ENCODE measurements around the gene PLXDC2. TPM values are rescaled to one million over a fixed set of nuclear protein-coding genes. Genes with fewer than 3 reads are reported as not detected.

PLXDC2 gene
- total RNA-seq, 6 experiments from 2014 or later: 4.1 to 6.5 (median 5.3) TPM

DNA sequence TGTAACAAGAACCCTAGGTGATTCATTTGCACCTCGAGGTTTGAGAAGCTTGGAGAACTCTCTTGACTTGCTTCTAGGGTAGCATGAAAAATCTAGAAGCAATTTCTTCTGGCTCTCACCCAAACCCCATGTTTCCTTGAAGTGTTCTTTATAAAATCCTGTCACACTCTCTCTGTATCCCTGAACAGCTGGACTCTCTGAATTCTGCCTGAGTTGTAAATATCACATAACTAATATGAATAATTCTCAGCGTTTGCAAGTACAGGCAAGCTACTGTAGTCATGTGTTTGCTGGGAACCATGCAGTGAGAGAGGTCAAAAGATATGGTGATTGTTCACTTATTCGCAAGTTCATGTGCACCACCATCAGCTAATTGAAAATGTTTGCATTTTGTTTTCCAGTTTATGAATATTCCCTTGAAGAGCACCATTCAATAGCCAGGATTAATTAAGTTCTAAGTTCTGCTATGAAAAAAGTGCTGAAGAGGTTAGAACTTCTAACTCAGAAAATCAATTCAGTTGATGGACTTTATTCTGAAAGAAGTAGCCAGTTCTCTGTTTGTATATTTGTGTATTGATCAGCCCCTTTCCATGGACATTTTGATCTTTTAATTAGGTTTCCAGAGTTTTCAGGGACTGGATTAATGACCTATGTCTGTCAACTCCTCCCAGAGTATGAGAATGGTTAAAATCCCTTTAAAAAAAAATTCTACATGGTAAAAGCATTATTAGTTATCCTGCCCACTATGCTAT is 243.0 kb downstream of the PLXDC2 start:
- Histone ChIP-seq H3K36me3 (no peaks in the 10 kb centered on the region), H3K4me1 (peaks cover 0 to 22% (median 10%) of the 10 kb centered on the region in 4 donors), H3K27ac (peak overlapping the region; percentile 33 to 75 (median 64)), H3K4me3 (no peak overlapping the region), H3K27me3 (no peaks in the 10 kb centered on the region), H3K9me3 (no peaks in the 10 kb centered on the region)
- intact Hi-C loops (cut with DNase I): no loop called here
- ATAC-seq (peak; percentile 72 to 88 (median 76)), DNase-seq (no peak)
- TF ChIP-seq, protein P1, sequence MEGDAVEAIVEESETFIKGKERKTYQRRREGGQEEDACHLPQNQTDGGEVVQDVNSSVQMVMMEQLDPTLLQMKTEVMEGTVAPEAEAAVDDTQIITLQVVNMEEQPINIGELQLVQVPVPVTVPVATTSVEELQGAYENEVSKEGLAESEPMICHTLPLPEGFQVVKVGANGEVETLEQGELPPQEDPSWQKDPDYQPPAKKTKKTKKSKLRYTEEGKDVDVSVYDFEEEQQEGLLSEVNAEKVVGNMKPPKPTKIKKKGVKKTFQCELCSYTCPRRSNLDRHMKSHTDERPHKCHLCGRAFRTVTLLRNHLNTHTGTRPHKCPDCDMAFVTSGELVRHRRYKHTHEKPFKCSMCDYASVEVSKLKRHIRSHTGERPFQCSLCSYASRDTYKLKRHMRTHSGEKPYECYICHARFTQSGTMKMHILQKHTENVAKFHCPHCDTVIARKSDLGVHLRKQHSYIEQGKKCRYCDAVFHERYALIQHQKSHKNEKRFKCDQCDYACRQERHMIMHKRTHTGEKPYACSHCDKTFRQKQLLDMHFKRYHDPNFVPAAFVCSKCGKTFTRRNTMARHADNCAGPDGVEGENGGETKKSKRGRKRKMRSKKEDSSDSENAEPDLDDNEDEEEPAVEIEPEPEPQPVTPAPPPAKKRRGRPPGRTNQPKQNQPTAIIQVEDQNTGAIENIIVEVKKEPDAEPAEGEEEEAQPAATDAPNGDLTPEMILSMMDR (IDR thresholded peaks at IDR 0.05): no peak
- no peak for TF ChIP-seq POLR2A (IDR thresholded peaks at IDR 0.05)
- WGBS (ENCODE audit: insufficient coverage, low coverage, low lambda C conversion rate, missing lambda C conversion rate): 8% methylated on average over 3 of the region's 3 CpGs

DNA sequence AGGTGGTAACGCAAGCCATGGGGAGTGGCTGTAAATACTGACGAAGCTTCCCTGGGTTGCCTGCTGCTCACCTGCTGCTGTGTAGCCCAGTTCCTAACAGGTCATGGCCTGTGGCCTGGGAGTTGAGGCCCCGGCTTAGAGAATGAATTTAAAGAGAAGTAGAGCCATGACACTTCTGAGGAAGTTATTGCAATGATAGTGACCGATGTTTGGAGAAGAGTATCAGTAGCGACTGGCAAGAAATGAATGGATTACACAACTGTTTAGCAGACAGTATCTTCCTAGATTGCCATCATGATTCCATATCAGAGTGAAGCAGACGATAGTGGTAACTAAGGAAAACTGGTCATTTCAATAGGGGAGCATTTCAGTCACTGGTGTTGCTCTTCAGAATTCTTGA is 249.6 kb downstream of the PLXDC2 start:
- Histone ChIP-seq H3K9me3 (no peaks in the 10 kb centered on the region), H3K27me3 (no peaks in the 10 kb centered on the region), H3K36me3 (no peaks in the 10 kb centered on the region), H3K4me1 (no peaks in the 10 kb centered on the region), H3K4me3 (no peak overlapping the region), H3K27ac (no peak overlapping the region)
- no peak for TF ChIP-seq POLR2A (IDR thresholded peaks at IDR 0.05)
- TF ChIP-seq, protein P1 (IDR thresholded peaks at IDR 0.05): no peak
- ATAC-seq: no peak
- 68% methylated on average over 4 of the region's 6 CpGs for WGBS (ENCODE audit: insufficient coverage, low coverage, low lambda C conversion rate, missing lambda C conversion rate)
- DNase-seq: no peak
- intact Hi-C loops (cut with DNase I): no loop called here

DNA sequence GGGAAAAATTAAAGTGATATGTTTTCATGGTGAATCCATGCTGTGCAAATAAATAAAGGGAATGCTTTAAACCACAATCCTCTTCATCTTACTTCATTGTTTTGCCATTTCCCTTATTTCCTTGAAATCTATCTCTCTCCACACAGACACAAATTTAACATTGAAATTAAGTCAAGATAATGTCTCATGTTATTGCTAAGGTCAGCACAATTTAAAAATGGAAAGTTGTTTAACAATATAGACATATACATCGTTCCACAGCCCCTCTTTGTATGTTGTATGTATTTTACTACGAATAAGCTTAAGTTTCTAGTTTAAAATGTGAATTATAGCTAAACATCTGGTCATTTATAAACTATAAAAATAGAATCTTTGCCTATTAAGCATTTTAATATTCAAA is 256.9 kb downstream of the PLXDC2 start:
- H3K9me3 ChIP-seq: no peaks in the 10 kb centered on the region

DNA sequence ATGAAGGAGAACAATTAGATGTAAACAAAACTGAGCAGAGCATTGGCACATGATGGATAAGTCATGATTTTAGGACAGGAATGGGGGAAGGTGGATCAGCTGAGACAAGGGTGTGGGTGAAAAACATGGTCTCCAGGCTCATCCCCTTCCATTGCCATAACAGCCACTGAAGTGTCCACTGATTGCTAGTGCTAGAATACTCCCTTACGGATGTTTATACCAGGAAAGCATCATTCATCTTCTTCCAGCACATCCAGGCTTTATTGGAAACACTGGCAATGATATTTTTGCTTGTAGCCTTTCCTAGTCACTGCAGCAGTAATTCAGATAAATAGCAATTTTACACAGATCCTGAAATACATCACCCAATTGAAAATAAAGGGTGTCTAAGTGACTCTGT is 259.5 kb downstream of the PLXDC2 start:
- DNase-seq (no peak), ATAC-seq (no peak)
- TF ChIP-seq POLR2A (IDR thresholded peaks at IDR 0.05): no peak
- TF ChIP-seq, protein P1 (IDR thresholded peaks at IDR 0.05): no peak
- intact Hi-C loops (cut with DNase I): no loop called here
- H3K9me3 ChIP-seq: no peaks in the 10 kb centered on the region
- H3K27me3 ChIP-seq: no peaks in the 10 kb centered on the region
- no peak overlapping the region for H3K27ac ChIP-seq
- H3K36me3 ChIP-seq: no peaks in the 10 kb centered on the region
- no peak overlapping the region for H3K4me3 ChIP-seq
- H3K4me1 ChIP-seq: no peaks in the 10 kb centered on the region
- WGBS (ENCODE audit: insufficient coverage, low coverage, low lambda C conversion rate, missing lambda C conversion rate): 44% methylated on average over 1 of the region's 1 CpG

More for the DNA sequence above, 256.9 kb downstream of the PLXDC2 start:
- H3K27ac ChIP-seq: no peak overlapping the region
- DNase-seq (no peak), ATAC-seq (no peak)
- H3K4me3 ChIP-seq: no peak overlapping the region
- no peaks in the 10 kb centered on the region for H3K27me3 ChIP-seq
- TF ChIP-seq, protein P1 (IDR thresholded peaks at IDR 0.05): no peak
- TF ChIP-seq POLR2A (IDR thresholded peaks at IDR 0.05): no peak
- intact Hi-C loops (cut with DNase I): no loop called here
- no peaks in the 10 kb centered on the region for H3K36me3 ChIP-seq
- 60% methylated on average over 2 of the region's 2 CpGs for WGBS (ENCODE audit: insufficient coverage, low coverage, low lambda C conversion rate, missing lambda C conversion rate)
- no peaks in the 10 kb centered on the region for H3K4me1 ChIP-seq
